ENCODE results near the gene RBM26. TPM values are rescaled to one million over a fixed set of nuclear protein-coding genes. Genes with fewer than 3 reads are reported as not detected.

Gene RBM26
- total RNA-seq, 1 experiment from 2014 or later = 70.5 TPM

- Histone ChIP-seq H2AK5ac (ENCODE audit: insufficient read length, low read length) (no peak overlapping the region), H3K4me2 (ENCODE audit: insufficient read depth, insufficient read length, low read length) (no peak overlapping the region), H4K20me1 (ENCODE audit: control insufficient read depth, insufficient read depth, insufficient read length) (no peaks in the 10 kb centered on the region), H4K8ac (replicated peaks; ENCODE audit: insufficient read length, low read depth, low read length) (no peak overlapping the region), H4K91ac (ENCODE audit: insufficient read length, low read depth, low read length) (no peak overlapping the region), H2BK12ac (ENCODE audit: insufficient read length, low read depth, low read length) (no peak overlapping the region), H3K18ac (ENCODE audit: insufficient read length, low read depth, low read length) (no peak overlapping the region), H3K79me1 (ENCODE audit: insufficient read depth, low read depth, low read length, poor library complexity, severe bottlenecking) (no peaks in the 10 kb centered on the region), H2BK20ac (ENCODE audit: low read depth, low read length, poor library complexity, severe bottlenecking) (no peak overlapping the region), H3K14ac (ENCODE audit: insufficient read depth, low read length) (no peak overlapping the region), H3T11ph (ENCODE audit: low read length) (no peak overlapping the region), H3K27me3 (ENCODE audit: insufficient read depth, low read length) (no peaks in the 10 kb centered on the region), H4K5ac (ENCODE audit: insufficient read length, low read depth, low read length) (no peak overlapping the region), H3K27ac (ENCODE audit: insufficient read length, low read depth, low read length) (no peak overlapping the region), H3K4me1 (ENCODE audit: insufficient read depth, low read length) (no peaks in the 10 kb centered on the region), H3K9ac (ENCODE audit: extremely low read depth, insufficient read length, low read length) (no peak overlapping the region), H3K4ac (ENCODE audit: low read depth, low read length) (no peak overlapping the region), H2AFZ (ENCODE audit: low read length) (no peak overlapping the region), H2BK120ac (ENCODE audit: low read depth, low read length, poor library complexity, severe bottlenecking) (no peak overlapping the region), H2BK15ac (ENCODE audit: low read depth, low read length) (no peak overlapping the region), H3K23me2 (ENCODE audit: insufficient read length, low read depth, low read length, poor library complexity, severe bottlenecking) (no peaks in the 10 kb centered on the region), H3K9me3 (ENCODE audit: control insufficient read depth, low read depth, low read length) (no peaks in the 10 kb centered on the region), H2BK5ac (ENCODE audit: insufficient read length, low read length) (no peak overlapping the region), H3K56ac (ENCODE audit: insufficient read length, low read depth, low read length) (no peak overlapping the region), H3K23ac (ENCODE audit: insufficient read length, low read depth, low read length) (no peak overlapping the region), H3K79me2 (ENCODE audit: insufficient read depth, low read length) (no peaks in the 10 kb centered on the region)
- no peak for DNase-seq
- TF ChIP-seq, protein P1, sequence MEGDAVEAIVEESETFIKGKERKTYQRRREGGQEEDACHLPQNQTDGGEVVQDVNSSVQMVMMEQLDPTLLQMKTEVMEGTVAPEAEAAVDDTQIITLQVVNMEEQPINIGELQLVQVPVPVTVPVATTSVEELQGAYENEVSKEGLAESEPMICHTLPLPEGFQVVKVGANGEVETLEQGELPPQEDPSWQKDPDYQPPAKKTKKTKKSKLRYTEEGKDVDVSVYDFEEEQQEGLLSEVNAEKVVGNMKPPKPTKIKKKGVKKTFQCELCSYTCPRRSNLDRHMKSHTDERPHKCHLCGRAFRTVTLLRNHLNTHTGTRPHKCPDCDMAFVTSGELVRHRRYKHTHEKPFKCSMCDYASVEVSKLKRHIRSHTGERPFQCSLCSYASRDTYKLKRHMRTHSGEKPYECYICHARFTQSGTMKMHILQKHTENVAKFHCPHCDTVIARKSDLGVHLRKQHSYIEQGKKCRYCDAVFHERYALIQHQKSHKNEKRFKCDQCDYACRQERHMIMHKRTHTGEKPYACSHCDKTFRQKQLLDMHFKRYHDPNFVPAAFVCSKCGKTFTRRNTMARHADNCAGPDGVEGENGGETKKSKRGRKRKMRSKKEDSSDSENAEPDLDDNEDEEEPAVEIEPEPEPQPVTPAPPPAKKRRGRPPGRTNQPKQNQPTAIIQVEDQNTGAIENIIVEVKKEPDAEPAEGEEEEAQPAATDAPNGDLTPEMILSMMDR (conservative IDR thresholded peaks at IDR 0.05) = no peak
- H3K9me3 Mint-ChIP-seq = no peaks in the 10 kb centered on the region
- WGBS (ENCODE audit: extremely low coverage, insufficient read length, low lambda C conversion rate) = no CpG with 5 or more reads among the region's 1 CpG
- peaks cover 2% of the 10 kb centered on the region; the same call in 1 of the 2 replicates for H3K27me3 Mint-ChIP-seq (ENCODE audit: low read depth)
- no peak overlapping the region for H3K4me3 Mint-ChIP-seq
- no peaks in the 10 kb centered on the region for H3K36me3 Mint-ChIP-seq (ENCODE audit: insufficient read depth in 1 of 3, low read depth in 3 of 3)
- H3K27ac Mint-ChIP-seq = no peak overlapping the region; a peak in 1 of 7 replicates
- 0 out of 4 replicates have a peak, but pooled peaks cover 0 to 2% of the 10 kb centered on the region in 2 experiments for H3K4me1 Mint-ChIP-seq
Observed at GRCh38 chr13:79419365-79419764, 13.3 kb upstream of the RBM26 start.
